ENCODE data around the gene RABIF. TPM values are rescaled to one million over a fixed set of nuclear protein-coding genes. Genes with fewer than 3 reads are reported as not detected.

Gene RABIF
- total and polyA plus RNA-seq, 10 of the 15 experiments (the other 5 are each of a cell fraction or from before 2014, with no cell fraction given): 4.7 to 18.2 (median 8.8) TPM

DNA sequence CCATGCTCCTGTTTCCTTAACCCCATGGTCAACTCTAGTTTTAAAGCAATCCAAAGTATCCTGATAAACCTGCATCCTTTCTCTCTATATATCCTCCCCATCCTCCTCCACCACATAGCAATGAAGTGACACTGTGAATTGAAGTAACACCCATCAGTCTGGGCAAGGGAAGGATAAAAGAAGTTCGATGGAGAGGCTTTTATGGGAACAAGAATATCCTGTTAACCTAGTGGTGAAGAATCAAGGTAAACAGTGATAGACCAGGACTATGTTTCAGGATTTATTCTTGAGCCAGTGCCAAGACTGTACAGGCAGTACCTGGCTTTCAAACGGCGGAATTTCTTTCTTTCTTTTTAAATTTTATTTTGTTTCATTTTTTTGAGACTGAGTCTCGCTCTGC, 17.6 kb downstream of the RABIF start:
- Histone ChIP-seq H3K27ac (ENCODE audit: control insufficient read depth, insufficient read depth) (no peak overlapping the region), H3K4me1 (ENCODE audit: control insufficient read depth, insufficient read depth, low read length) (no peaks in the 10 kb centered on the region), H3K4me2 (ENCODE audit: control insufficient read depth, insufficient read depth) (no peak overlapping the region), H4K20me1 (ENCODE audit: control insufficient read depth, insufficient read depth) (no peaks in the 10 kb centered on the region), H3K4me3 (no peak overlapping the region), H2AFZ (ENCODE audit: control insufficient read depth, low read depth, low read length) (no peak overlapping the region), H3K36me3 (ENCODE audit: control insufficient read depth in 2 of 2, insufficient read depth in 2 of 2, low read length in 1 of 2) (no peaks in the 10 kb centered on the region; a peak in 1 of 4 replicates), H3K27me3 (replicated peaks in 1 of 2; ENCODE audit: control insufficient read depth in 2 of 2, insufficient read depth in 2 of 2, low read length in 1 of 2) (no peaks in the 10 kb centered on the region), H3K9me3 (replicated peaks; ENCODE audit: control insufficient read depth, insufficient read depth, low read length) (no peaks in the 10 kb centered on the region), H3K79me2 (ENCODE audit: control insufficient read depth, insufficient read depth, low read length) (no peaks in the 10 kb centered on the region), H3K9ac (ENCODE audit: control insufficient read depth, insufficient read depth, low read length) (no peak overlapping the region)
- SMC1A ChIA-PET (ENCODE audit: uncharacterized antibody, unreplicated experiment): no interaction called here
- WGBS (ENCODE audit: insufficient coverage, insufficient replicate concordance, low lambda C conversion rate, missing lambda C conversion rate): 45% methylated on average over 4 of the region's 4 CpGs
- no TSS peak for BruUV-seq (replicated peaks)
- CTCF ChIA-PET: no interaction called here
- FAIRE-seq (no peak), ATAC-seq (no peak), DNase-seq (ENCODE audit: low read depth, low spot score) (no peak)
- POLR2A ChIA-PET: no interaction called here
- in situ Hi-C loops (cut with MboI): no loop called here
- intact Hi-C loops (cut with micrococcal nuclease; ENCODE audit: unreplicated experiment): no loop called here
- RAD21 ChIA-PET (ENCODE audit: unreplicated experiment): no interaction called here
- TF ChIP-seq IKZF2 (IDR thresholded peaks at IDR 0.05) (no peak), NFXL1 (IDR thresholded peaks at IDR 0.05; ENCODE audit: borderline replicate concordance) (no peak), TBL1XR1 (IDR thresholded peaks at IDR 0.05; ENCODE audit: low read depth, low read length) (no peak), ZNF24 (IDR thresholded peaks at IDR 0.05) (no peak), CREB1 (IDR thresholded peaks at IDR 0.05; ENCODE audit: low read depth) (no peak), SMARCA5 (IDR thresholded peaks at IDR 0.05) (no peak), NFYA (IDR thresholded peaks at IDR 0.05; ENCODE audit: borderline replicate concordance, low read depth, low read length) (no peak), ZNF274 (IDR thresholded peaks at IDR 0.05; ENCODE audit: insufficient read depth, insufficient read length) (no peak), NBN (IDR thresholded peaks at IDR 0.05) (no peak), STAT3 (IDR thresholded peaks at IDR 0.05; ENCODE audit: low read depth, low read length) (no peak), RAD21 (IDR thresholded peaks at IDR 0.05; ENCODE audit: insufficient read depth, low read depth, low read length) (no peak), BRCA1 (IDR thresholded peaks at IDR 0.05; ENCODE audit: low read depth, low read length) (no peak)
- TF ChIP-seq, protein P1, sequence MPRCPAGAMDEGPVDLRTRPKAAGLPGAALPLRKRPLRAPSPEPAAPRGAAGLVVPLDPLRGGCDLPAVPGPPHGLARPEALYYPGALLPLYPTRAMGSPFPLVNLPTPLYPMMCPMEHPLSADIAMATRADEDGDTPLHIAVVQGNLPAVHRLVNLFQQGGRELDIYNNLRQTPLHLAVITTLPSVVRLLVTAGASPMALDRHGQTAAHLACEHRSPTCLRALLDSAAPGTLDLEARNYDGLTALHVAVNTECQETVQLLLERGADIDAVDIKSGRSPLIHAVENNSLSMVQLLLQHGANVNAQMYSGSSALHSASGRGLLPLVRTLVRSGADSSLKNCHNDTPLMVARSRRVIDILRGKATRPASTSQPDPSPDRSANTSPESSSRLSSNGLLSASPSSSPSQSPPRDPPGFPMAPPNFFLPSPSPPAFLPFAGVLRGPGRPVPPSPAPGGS (IDR thresholded peaks at IDR 0.05; ENCODE audit: borderline replicate concordance, insufficient read depth, low read depth, low read length, poor library complexity, severe bottlenecking): no peak
- TF ChIP-seq, protein P2, sequence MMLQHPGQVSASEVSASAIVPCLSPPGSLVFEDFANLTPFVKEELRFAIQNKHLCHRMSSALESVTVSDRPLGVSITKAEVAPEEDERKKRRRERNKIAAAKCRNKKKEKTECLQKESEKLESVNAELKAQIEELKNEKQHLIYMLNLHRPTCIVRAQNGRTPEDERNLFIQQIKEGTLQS (IDR thresholded peaks at IDR 0.05; ENCODE audit: borderline replicate concordance, extremely low read depth, low read depth, low read length): no peak

Data from GM12878 (cell line).